ENCODE results near the gene PARVG.

PARVG gene

DNA sequence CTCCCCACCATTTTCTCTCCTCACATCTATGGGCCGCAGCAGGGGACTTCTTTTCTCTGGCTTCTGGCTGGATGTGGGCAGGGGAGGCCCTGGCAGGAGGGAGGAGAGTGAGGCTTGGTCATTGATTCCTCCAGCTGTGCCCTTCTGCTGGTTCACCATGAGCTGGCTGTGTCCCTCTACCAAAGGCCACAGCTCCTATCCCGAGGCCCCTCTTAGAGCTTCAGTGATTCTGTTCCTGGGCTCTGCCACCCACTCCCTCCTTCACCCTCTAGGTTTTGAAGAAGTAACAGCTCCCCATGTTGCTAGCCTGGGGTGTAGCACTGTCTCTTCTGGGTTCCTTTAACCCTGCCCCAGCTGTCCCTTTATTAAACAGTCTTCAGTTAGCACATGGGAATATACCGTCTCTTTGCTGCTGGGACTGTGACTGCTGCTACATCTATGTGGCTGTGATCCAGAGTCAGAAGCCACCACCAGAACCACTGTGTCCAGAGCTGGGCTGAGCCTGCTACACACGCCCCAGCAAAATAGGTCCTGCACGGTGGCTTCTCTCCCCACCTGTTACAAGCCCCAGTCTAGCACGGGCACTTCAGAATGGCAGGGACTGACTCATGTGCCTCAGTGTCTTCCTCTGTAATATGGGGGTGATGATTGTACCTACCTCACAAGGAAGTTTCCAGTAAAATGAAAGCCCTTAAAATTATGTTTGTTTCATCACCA is 578 bp upstream of the PARVG start:
- no peak for DNase-seq (ENCODE audit: low read depth in 2 of 2)

DNA sequence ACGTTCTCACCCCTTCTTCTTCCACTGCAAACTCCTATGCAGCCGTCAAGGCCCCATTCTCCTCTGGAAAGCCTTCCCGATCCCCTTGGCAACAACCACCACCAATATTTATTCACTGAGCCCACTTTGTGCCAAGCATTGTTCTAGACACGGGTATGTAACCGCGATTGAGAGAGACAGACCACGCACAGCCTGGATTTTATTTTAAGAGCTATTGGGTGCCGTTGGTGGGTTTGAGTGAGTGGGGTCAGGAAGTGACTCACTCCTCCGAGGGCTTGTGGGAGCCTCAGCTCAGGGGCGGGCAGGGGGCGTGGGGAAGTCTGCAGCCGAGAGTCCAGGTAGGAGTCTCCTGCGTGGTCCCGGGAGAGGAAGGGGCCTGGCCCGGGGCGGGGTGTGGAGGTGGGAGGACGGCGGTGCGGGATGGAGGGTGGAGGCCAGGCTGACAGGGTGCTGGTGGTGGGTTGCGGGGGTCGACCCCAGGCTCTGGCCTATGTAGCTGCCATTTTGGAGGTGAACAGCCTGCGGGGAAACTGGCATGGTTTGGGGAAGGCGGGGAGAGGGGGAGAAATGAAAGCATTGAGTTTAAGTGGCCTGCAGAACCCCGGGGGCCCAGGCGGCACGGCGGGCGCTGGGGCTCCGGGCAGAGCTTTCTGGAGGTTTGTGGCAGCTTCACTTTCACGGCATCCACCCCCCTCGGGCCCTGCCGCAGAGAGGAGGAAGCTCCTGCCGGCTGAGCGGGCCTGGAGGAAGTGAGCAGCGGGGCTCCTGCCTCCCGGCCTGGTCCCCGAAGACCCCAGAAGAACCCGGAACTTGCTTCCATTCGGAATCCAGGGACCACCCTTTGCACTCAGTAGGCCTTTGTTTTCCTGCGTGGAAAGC is 547 bp downstream of the PARVG start:
- DNase-seq (ENCODE audit: low read depth in 2 of 2), result peak; percentile 39 to 40

DNA sequence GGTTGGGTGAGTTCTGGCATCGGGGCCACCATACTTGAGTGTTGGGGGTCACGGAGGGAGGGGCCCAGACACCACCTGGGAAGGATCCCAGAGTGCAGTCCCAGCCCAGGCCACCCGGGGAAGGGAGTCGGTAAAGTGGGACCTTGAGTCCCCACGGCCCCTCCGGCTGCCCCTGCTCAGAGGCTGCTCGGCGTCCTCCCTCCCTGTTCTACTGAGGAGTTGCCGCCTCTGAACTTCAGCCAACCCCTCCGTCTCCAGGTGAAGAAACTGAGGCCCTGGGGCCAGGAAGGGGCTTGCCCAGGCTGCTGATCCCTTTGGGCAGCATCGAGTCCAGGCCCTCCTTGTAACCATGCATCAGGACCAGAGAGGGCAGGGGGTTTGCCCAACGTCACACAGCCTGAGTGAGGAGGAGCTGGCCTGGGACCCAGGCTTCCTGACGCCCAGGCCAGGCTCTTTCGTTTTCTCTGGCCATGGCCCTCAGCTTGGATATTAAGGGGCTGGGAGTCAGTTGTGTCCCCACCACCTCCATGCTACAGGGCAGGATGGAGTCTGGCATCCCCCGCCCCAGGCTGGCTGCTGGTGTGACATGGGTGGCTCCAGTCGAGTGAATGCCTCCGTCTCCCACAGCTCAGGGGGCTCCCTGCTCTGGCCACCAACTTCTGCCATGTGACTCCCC is 1.3 kb downstream of the PARVG start:
- DNase-seq (ENCODE audit: low read depth in 2 of 2), result peak in 1 of 2 donors; percentile 5

GRCh38 chr22:44182588-44183286 is 2.0 kb downstream of the PARVG start:
- DNase-seq (ENCODE audit: low read depth in 2 of 2), result peak; percentile 20 to 24

GRCh38 chr22:44183287-44183588 is 2.5 kb downstream of the PARVG start:
- DNase-seq (ENCODE audit: low read depth in 2 of 2), result peak in 1 of 2 donors; percentile 4

DNA sequence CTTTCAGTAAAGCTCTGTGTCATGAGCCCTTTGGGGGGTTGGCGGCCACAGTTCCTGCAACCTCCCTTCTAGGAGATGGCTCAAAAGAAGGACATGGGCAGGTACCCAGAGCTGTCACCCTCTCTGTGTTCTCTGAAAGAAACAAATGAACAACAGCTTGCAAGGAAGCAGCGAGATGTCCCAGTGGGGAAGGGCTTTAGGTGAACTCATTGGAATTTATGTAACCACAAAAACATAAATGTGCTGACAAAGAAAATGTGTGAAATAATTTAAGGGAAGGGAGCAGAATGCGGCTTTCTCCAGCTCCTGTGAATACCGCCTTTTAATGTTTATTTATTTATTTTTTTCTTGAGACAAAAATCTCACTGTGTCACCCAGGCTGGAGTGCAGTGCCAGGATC is 3.3 kb downstream of the PARVG start:
- DNase-seq (ENCODE audit: low read depth in 2 of 2), result no peak

GRCh38 chr22:44185237-44186120 is 4.8 kb downstream of the PARVG start:
- no peak for DNase-seq (ENCODE audit: low read depth in 2 of 2)

DNA sequence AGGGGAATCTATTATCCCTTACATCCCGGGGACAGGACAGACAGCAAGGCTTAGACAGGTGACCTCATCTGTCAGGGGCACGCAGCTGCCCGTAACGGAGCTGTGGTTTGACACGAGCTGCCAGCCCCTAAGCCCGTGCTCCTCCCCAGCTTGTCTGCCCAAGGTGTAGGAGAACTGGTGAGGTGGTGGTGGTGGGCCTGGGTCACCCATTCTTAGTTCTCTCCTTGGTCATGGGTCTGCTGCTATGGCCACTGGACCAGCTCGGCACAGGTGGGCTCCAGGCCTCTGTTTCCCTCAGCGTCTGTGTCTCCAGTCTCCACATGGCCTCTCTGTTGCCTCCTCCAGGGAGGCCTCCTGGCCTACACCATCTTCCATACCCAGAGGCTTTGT is 5.4 kb downstream of the PARVG start:
- DNase-seq (ENCODE audit: low read depth in 2 of 2), result no peak

DNA sequence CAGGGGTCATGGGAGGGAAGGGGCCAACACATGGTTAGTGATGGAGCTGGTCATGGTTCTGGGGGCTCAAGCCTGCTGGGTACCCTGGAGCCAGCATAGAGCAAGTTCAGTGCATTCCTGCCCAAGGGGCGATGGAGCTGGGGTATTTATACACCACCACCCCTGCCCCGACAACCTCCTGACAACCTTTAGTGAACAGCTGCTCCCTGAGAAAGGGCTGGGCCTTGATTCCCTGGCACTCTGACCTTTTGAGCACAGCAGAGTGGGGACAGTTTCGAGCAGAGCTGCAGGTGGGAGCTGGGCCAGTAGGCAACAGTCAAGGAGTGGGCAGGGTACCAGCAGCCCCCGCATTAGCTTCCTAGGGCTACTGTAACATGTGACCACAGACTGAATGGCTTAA is 6.0 kb downstream of the PARVG start:
- no peak for DNase-seq (ENCODE audit: low read depth in 2 of 2)

DNA sequence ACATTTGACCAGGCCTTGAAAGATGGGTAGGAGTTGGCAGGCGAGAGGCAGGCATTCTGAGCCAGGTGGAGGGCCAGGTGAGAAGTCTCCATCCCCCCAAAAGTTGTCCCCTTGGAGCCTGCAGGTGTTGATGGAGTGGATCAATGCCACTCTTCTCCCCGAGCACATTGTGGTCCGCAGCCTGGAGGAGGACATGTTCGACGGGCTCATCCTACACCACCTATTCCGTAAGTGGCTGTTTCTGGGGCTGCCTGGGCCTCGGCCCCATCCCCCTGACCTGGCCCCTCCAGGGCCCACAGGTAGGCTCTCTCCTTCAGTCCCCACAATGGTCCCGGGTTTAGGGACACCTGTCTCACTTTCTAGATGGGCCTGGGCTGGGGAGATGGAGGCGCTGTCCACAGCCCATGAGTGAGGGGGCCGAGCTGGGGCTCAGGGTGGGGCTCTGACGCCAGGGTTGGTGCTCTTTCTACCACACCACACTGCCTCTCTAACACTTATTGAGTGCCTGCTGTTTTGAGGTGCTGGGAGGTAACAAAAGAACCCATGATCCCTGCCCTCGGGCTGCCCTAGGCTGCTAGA is 7.0 kb downstream of the PARVG start:
- DNase-seq (ENCODE audit: low read depth in 2 of 2), result no peak

DNA sequence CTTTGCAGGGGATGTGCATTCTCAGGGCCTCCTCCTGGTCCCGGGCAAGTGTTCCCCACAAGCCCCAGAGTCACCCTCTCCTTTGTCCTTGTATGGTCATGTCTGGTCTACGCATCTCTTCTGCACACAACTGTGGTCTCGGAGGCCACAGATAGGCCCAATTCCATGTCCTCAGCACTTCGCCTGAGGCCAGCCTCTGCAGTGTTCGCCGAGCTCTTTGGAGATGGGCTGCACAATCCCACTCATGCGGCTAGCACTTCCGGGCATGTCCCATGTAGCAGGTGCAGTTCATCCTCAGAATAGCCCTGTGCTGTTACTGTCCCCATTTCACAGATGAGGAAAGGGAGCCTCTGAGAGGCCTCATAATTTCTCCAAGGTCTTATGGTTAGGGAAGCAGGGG is 7.6 kb downstream of the PARVG start:
- DNase-seq (ENCODE audit: low read depth in 2 of 2), result no peak

DNA sequence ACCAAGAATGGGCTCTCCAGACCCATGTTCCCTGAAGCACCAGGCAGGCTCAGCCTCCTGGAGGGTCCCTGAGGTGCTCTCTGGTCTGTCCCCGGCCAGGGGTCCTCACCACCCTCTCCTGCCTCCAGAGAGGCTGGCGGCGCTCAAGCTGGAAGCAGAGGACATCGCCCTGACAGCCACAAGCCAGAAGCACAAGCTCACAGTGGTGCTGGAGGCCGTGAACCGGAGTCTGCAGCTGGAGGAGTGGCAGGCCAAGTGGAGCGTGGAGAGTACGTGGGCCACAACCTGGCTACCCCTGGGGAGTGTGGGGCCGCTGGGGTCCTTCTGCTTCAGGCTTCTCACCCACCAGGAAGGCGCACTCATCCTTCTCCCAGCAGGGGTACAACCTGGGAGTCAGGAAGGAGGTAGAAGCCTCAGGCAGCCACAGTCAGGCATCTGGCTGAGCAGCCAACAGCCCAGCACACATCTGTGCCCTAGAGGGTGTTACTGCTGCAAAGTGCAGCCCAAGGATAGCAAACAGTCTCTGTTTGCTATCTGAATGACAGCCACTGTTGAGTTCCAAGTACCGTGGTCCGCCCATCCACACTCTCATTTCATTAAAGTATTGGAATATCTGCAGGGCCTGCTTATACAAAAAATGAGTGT is 8.4 kb downstream of the PARVG start:
- DNase-seq (ENCODE audit: low read depth in 2 of 2), result no peak

DNA sequence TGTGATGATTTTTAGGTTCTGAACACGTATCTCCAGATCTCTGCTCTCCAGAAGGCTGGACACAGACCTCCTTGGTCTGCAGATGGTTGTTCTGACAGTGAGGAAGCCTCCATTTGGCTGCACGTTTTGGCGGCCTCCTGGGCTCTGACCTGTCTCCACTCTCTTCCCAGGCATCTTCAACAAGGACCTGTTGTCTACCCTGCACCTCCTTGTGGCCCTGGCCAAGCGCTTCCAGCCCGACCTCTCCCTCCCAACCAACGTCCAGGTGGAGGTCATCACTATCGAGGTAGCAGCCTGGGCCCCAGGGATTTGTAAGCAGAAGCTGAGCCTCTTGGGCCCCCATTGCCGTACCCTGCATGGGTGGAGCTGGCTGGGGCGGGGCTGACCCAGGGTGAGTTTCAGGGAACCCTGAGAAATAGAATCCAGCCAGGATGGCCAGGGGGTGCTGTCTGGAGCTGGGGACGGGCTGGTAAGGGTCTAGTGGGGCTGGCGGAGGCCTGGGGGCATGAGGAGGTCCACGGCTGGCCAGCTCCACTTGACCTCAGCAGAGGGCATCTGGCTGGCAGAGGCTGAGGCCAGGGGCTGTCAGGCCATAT is 9.8 kb downstream of the PARVG start:
- no peak for DNase-seq (ENCODE audit: low read depth in 2 of 2)

- peak; percentile 32 to 44 for DNase-seq (ENCODE audit: low read depth in 2 of 2)
Measured at GRCh38 chr22:44191036-44191454, 10.3 kb downstream of the PARVG start.

- peak; percentile 27 to 48 for DNase-seq (ENCODE audit: low read depth in 2 of 2)
Measured at GRCh38 chr22:44192098-44192815, 11.5 kb downstream of the PARVG start.

DNA sequence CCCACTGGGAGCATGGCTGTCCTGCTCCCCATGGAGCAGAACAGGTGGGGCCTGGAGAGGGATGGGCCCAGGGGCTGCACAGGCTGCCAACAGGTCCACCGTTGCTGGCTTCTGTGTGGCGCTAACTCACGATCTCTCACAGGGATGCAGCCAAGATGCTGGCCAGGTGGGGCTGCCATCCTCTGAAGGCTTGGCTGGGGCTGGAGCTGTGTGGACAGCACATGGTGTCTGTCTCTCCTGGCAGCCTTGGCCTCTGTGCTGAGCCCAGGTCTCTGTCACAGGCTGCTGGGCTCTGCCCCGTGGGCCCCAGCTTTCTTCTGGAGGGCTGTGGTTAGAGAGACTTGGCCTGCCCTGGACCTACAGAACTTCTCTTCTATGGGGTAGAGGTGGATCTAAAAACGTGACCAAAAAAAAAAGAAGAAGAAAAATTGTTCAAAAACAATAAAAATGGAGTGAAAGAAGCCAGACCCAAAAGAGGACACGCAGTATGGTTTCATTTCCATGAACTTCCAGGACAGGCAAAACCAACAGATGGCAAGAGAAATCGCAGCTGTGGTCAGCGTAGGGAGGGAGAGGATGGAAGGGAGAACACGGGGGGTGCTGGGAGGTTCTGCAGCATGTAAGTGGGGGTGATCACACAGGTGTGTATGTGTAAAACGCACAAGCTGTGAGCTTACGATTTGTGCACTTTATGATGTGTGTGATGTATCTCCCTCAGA is 12.2 kb downstream of the PARVG start:
- no peak for DNase-seq (ENCODE audit: low read depth in 2 of 2)

DNA sequence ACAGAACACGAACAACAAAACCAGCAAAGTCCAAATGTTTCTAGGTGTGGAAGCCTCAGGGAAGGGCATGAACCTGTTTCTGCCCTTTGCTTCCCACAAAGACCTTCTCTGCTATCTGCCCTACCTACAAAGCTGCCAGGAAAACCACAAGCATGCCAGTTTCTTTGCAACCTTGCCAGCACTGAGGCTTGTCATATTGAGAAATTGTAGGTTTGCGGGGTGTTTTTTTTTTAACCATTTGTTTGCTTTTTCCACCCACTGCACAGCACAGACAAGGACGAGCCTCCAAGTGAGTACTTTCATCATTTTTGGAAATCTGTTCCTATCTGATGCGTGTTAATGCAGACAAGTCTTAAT is 12.8 kb downstream of the PARVG start:
- peak in 1 of 2 donors; percentile 3 for DNase-seq (ENCODE audit: low read depth in 2 of 2)

- DNase-seq (ENCODE audit: low read depth in 2 of 2), result no peak
Measured at GRCh38 chr22:44194569-44194968, 13.8 kb downstream of the PARVG start.
